DMS 273 treated with DMSO at 0.1 percent for 48 hours (cell line): ENCODE results near the gene CERS1.
A peak's percentile ranks its signal among the peaks of the same experiment; 100 is the strongest.

Experiments
- DNase-seq: peaks from one replicate; lab custom pipeline; 2025; lab: John Stamatoyannopoulos, UW

The CERS1 gene

DNA sequence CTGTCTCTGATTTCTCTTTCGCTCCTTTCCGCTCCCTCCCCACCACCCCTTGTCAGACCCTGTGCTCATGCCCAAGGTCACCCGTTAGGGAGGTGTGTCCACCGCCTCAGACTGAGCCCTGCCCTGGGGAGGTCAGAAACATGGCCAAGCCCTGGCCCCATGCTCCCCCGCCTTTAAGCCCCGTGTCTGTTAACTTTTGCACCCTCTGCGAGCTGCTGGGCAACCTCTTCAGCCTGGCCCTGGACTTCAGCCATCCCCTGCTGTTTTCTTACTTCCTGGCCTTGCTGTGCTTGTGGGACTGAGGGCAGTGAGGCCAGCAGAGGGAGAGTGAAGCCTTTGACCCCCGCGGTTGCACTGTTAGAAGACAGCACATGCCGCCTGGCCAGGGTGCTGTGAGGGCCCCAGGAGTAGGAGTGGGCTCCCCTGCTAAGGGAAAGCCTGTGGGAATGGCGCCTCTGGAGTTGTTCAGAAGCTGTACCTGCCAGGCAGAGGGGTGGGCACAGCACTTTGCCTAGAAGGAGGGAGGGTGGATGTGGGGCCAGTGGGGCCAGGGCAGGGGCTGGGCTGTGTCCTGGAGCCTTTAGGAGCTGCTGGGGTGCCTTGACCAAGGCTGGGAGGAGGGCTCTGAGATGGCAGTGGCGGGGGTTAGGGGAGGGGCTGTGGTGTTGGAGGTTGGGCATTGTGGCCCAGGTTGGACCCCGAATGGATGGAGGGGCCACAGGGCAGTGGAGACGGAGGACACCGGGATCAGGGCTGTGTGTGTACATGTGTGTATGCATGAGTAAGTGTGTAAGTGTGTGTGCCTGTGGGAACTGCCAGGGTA, 56.3 kb downstream of the CERS1 start:
- DNase-seq, result no peak

DNA sequence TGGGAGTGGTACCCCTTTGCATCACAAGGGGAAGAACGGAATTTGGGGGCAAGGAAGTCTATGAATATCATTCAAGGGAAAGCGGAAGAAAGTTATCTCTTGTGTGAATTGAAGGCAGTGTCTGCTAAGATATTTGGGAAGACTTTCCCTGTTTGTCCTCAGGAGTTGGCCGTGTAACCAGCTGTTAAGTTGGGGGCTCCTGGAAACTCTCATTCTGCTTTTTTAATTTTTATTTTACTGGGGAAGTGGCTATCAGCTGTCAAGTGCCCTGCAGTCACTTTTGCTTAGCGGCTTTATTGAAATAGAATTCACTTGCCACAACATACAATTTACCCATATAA, 61.3 kb downstream of the CERS1 start:
- DNase-seq, result no peak

DNA sequence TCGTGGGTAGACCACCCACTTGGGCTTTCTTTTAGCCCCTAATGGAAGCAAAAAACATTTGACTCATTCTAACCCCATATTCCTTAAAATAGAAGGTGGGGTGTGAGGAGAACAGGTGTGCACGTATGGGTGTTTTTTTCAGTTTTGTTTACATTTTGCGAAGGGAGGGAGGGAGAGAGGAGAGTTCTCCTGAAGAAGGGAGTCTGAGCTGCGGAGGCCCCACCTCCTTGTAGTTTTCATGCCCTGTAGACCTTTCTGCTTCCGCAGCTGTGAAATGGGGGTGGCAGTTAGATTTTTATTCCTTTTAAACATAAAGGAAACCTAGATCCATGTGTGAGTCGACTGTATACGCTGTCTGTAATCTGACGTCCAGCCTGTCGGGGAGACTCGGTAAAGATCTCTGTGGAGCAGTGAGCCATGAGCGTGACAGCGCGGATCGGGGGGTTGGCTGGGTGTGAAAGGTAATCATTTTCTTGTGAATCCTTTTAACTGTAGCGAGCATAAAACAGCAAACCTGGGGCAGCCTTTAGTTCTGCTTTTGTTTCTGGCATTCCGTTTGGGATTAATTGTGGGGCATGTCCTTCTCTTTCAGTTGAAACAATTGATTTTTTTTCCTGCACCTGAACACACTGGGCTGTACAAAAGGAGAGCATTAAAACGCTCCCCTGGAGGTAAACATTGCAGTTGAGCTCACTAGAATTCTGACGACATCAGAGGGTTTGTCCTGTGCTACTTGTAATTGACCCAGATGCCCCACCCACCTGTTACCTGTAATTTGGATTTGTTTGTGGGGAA, 61.9 kb downstream of the CERS1 start:
- DNase-seq, result no peak

DNA sequence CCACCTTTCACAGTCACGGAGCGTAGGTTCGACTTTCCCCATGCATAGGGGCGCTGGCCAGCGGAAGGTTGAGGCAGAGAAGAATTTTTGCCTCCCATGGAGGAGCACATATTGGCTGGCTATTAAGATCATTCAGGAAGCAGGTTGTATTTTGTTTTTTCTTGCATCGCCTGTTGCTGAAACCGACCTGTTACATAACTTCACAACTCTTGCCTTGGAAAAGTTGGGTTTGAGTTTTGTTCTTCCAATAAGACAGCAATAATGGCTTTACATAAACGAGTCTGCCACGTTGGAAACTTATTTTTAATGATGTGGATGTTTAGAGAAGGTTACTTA, 62.8 kb downstream of the CERS1 start:
- DNase-seq, result no peak

DNA sequence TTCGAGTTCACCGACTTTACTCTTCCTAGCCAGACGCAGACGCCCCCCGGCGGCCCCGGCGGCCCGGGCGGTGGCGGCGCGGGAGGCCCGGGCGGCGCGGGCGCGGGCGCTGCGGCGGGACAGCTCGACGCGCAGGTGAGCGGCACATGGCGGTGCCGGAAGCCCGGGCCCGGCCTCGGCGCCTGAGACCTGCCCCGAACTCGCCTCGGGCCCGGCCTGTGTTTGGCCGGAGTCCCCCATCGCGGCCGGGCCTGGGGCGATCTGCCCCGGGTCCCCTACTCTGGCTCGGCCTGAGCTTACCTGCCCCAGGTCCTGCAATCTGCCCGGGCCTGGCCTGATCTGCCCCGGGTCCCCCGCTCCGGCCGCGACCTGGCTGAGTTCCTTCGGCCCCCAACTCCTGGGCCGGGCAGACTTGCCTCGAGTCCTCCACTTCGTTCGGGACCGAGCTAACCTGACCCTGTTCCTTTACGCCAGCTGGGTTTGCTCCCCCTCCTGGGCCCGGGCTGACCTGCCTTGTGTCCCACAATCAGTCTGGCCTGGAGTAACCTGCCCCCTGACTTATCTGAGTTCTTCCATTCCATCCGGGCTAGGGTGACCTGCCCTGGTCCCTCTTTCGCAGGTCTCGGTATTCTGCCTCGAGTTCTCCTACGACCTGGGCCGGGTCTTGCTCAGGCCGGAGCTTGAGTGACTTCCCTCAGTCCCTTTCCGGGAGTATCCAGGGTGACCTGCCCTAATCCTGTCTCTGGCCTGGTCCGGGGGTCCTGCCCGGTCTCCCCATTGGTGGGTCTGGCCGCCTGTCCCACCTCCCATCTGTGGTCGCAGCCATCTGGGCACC, 63.4 kb downstream of the CERS1 start:
- DNase-seq, result no peak

DNA sequence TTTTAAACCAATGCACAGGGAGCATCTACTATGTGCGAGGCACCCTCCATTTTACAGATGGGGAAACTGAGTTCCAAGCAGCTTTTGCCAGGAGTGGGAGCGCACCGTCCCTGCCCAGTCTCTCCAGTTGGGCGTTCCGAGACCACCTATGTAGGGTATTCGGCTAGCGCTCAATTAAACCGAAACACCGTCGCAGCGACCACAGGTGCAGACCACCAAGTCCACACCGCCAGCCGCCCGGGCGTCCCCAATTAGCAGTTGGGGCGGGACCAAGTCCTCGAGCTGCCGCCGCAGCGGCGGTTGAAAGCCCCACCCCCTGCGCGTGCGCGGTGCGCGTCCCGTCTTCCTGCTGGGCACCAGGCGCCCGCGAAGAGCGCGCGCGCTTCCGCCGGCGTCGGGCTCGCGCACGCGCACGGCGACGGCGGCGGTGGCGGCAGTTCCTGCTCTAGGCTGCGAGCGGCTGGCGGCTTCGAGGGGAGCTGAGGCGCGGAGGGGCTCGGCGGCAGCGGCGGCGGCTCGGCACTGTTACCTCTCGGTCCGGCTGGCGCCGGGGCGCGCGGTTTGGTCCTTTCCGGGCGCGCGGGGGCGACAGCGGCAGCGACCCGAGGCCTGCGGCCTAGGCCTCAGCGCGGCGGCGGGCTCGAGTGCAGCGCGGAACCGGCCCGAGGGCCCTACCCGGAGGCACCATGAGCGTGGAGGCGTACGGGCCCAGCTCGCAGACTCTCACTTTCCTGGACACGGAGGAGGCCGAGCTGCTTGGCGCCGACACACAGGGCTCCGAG, 64.2 kb downstream of the CERS1 start, which contains the start of gene UPF1:
Gene UPF1, plus strand, starts transcription at position 436 of the 782 bp plus-strand sequence. Its CDS starts 251 bp downstream, at position 687.
- DNase-seq, result peak; percentile 77

DNA sequence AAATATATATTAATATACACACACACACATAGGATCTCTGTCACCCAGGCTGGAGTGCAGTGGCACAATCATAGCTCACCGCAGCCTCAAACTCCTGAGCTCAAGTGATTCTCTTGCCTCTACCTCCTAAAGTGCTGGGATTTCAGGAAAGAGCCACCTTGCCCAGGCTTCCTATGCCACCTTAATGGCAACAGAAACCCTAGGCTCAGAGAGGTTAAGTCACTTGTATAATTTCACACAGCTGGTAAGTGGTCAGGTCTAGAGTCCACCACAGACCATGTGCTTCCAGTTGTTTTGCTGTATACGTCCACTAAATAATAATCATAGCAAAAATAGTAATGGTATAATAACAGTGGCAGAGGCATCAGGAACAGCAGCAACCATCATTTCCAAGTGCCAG, 65.5 kb downstream of the CERS1 start:
- no peak for DNase-seq

DNA sequence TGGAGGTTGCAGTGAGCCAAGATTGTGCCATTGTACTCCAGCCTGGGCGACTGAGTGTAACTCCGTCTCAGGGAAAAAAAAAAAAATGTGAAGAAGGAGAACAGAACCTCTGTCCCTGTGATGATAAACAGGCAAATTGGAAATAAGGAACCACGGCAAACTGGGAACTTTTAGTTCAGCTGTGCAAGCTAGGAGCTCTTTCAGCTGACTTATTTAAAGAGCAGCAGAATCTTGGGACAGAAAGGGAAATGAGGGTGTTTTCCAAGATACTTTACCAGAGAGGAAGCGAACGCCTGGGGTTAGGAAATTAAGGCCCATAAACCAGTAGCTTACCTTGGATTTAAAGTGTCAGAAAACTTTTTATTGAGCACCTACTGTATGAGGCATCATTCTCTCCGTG, 67.2 kb downstream of the CERS1 start:
- no peak for DNase-seq
